ENCODE measurements around the gene TRMT2A. TPM values are rescaled to one million over a fixed set of nuclear protein-coding genes. Genes with fewer than 3 reads are reported as not detected.

Gene TRMT2A
- total and polyA plus RNA-seq, 10 of the 15 experiments (the other 5 are each of a cell fraction or from before 2014, with no cell fraction given): 0.29 to 97.0 (median 57.9) TPM

- peak; percentile 16; the same call in 2 of the 3 replicates for ATAC-seq
- POLR2A ChIA-PET: no interaction called here
- SMC1A ChIA-PET (ENCODE audit: uncharacterized antibody, unreplicated experiment): no interaction called here
- no peak overlapping the region for H3K4me3 ChIP-seq
- no peaks in the 10 kb centered on the region for H4K20me1 ChIP-seq (ENCODE audit: control insufficient read depth, insufficient read depth)
- WGBS (ENCODE audit: insufficient coverage, insufficient replicate concordance, low lambda C conversion rate, missing lambda C conversion rate): 21% methylated on average over 9 of the region's 14 CpGs
- RAD21 ChIA-PET (ENCODE audit: unreplicated experiment): no interaction called here
- in situ Hi-C loops (cut with MboI): loop anchor here (10.0 kb wide), 2 partner anchors 110 to 140 kb away; partner anchors contain the start of gene RTN4R
- CTCF ChIA-PET: interaction anchor here (1.4 kb wide), 1 partner anchor 140 kb away, joined by 3 read pairs; no protein-coding TSS in a partner anchor
- TF ChIP-seq SKIL (IDR thresholded peaks at IDR 0.05; ENCODE audit: low read depth, poor library complexity, severe bottlenecking) (no peak), JUNB (IDR thresholded peaks at IDR 0.05) (no peak), ZNF24 (IDR thresholded peaks at IDR 0.05) (no peak), EP300 (IDR thresholded peaks at IDR 0.05; ENCODE audit: borderline replicate concordance in 1 of 2, control insufficient read depth in 1 of 2, low read depth in 2 of 2, low read length in 2 of 2) (no peak), SP1 (IDR thresholded peaks at IDR 0.05; ENCODE audit: low read depth, low read length) (no peak), RB1 (IDR thresholded peaks at IDR 0.05; ENCODE audit: borderline replicate concordance) (no peak), ETV6 (conservative IDR thresholded peaks at IDR 0.05 in 1 of 2, IDR thresholded peaks at IDR 0.05 in 1 of 2; ENCODE audit: borderline replicate concordance in 1 of 2, low read depth in 1 of 2) (no peak), FOXM1 (IDR thresholded peaks at IDR 0.05; ENCODE audit: low read depth, low read length) (no peak), YBX1 (IDR thresholded peaks at IDR 0.05) (no peak), HDAC6 (IDR thresholded peaks at IDR 0.05; ENCODE audit: unreplicated experiment) (no peak), RCOR1 (conservative IDR thresholded peaks at IDR 0.05; ENCODE audit: low read depth, low read length) (no peak), SPI1 (IDR thresholded peaks at IDR 0.05; ENCODE audit: borderline replicate concordance, insufficient read depth, low read depth, low read length) (no peak), RAD21 (IDR thresholded peaks at IDR 0.05; ENCODE audit: insufficient read depth, low read depth, low read length) (no peak), E4F1 (IDR thresholded peaks at IDR 0.05; ENCODE audit: borderline replicate concordance, partially characterized antibody) (no peak)
- BruUV-seq (replicated peaks): no TSS peak
- H2AFZ ChIP-seq (ENCODE audit: control insufficient read depth, low read depth, low read length): no peak overlapping the region
- intact Hi-C loops (cut with micrococcal nuclease; ENCODE audit: unreplicated experiment): loop anchor here (5.0 kb wide), 4 partner anchors 83 to 343 kb away; partner anchors contain the start of genes KLHL22 and RTN4R
- peaks cover 1 to 2% of the 10 kb centered on the region in 2 experiments; a peak in 3 of 4 replicates for H3K27me3 ChIP-seq (replicated peaks in 1 of 2; ENCODE audit: control insufficient read depth in 2 of 2, insufficient read depth in 2 of 2, low read length in 1 of 2)
- DNase-seq (ENCODE audit: low read depth, low spot score): no peak
- no peaks in the 10 kb centered on the region for H3K79me2 ChIP-seq (ENCODE audit: control insufficient read depth, insufficient read depth, low read length)
- no peaks in the 10 kb centered on the region for H3K4me1 ChIP-seq (ENCODE audit: control insufficient read depth, insufficient read depth, low read length)
- H3K9me3 ChIP-seq (replicated peaks; ENCODE audit: control insufficient read depth, insufficient read depth, low read length): no peaks in the 10 kb centered on the region
- no peak overlapping the region for H3K27ac ChIP-seq (ENCODE audit: control insufficient read depth, insufficient read depth)
- no peak overlapping the region for H3K9ac ChIP-seq (ENCODE audit: control insufficient read depth, insufficient read depth, low read length)
- H3K36me3 ChIP-seq (ENCODE audit: control insufficient read depth in 2 of 2, insufficient read depth in 2 of 2, low read length in 1 of 2): no peaks in the 10 kb centered on the region
- H3K4me2 ChIP-seq (ENCODE audit: control insufficient read depth, insufficient read depth): no peak overlapping the region
- no peak for FAIRE-seq
Measured at GRCh38 chr22:20154602-20155187, 37.7 kb upstream of the TRMT2A start.

Data from GM12878 (cell line).